IMR-90 (cell line): ENCODE data around the gene SCAMP4. TPM values are rescaled to one million over a fixed set of nuclear protein-coding genes. Genes with fewer than 3 reads are reported as not detected.

Experiments used
- ATAC-seq: fragments of 200-7000 bp; cut with Tn5 transposase; 2 replicates; pipeline ENCODE4 v1.9.1; 2020; ENCODE audit warnings: low read depth, mild to moderate bottlenecking, moderate library complexity
- BruUV-seq: library from RNA; stranded (reverse); fragments of 400-500 nt; replicated peaks from 2 replicates; lab custom pipeline; 2021; lab: Mats Ljungman, UMichigan
- CTCF ChIA-PET: fragments of 300-600 bp; formaldehyde crosslinking; extraction: SDS; loops from one replicate; lab custom pipeline; 2021; ENCODE audit warnings: antibody characterized with exemption; lab: Yijun Ruan, JAX
- POLR2A ChIA-PET: fragments of 300-600 bp; sonication (Branson Sonifier 250); formaldehyde crosslinking; loops from one replicate; lab custom pipeline; 2022; ENCODE audit warnings: antibody characterized with exemption; ENCODE audit not compliant: unreplicated experiment; lab: Charles Lee
- DNase-seq: peaks from one replicate; pipeline ENCODE4 v3.0.0; 2013
- H2AFZ ChIP-seq: replicated peaks from 2 replicates; pipeline ENCODE3; 2013; ENCODE audit warnings: low read length, mild to moderate bottlenecking; ENCODE audit not compliant: poor library complexity
- H2AK5ac ChIP-seq: 2 replicates; pipeline ENCODE4 v1.6.1; 2013; ENCODE audit warnings: low read depth, low read length, inconsistent platforms
- H2AK9ac ChIP-seq: replicated peaks from 2 replicates; pipeline ENCODE3; 2013; ENCODE audit warnings: mild to moderate bottlenecking, low read depth, low read length, moderate library complexity; ENCODE audit not compliant: poor library complexity
- H2BK120ac ChIP-seq: 2 replicates; pipeline ENCODE4 v1.6.1; 2013; ENCODE audit warnings: low read depth, low read length, inconsistent platforms
- H2BK15ac ChIP-seq: 3 replicates; pipeline ENCODE4 v1.6.1; 2013; ENCODE audit warnings: low read depth, low read length, inconsistent platforms
- H2BK20ac ChIP-seq: 2 replicates; pipeline ENCODE4 v1.6.1; 2013; ENCODE audit warnings: low read depth, mild to moderate bottlenecking, inconsistent platforms, low read length, moderate library complexity
- H2BK5ac ChIP-seq: 2 replicates; pipeline ENCODE4 v1.6.1; 2013; ENCODE audit warnings: mild to moderate bottlenecking, low read depth, low read length, inconsistent platforms; ENCODE audit not compliant: poor library complexity, severe bottlenecking
- H3K14ac ChIP-seq: replicated peaks from 2 replicates; pipeline ENCODE4 v1.6.1; 2013; ENCODE audit warnings: low read depth, low read length, inconsistent platforms
- H3K18ac ChIP-seq: 2 replicates; pipeline ENCODE4 v1.6.1; 2013; ENCODE audit warnings: low read depth, low read length, control low read depth
- H3K23ac ChIP-seq: 2 replicates; pipeline ENCODE4 v1.6.1; 2013; ENCODE audit warnings: low read depth, low read length, inconsistent platforms
- H3K27ac ChIP-seq: 2 replicates; pipeline ENCODE4 v1.5.1; 2013; ENCODE audit warnings: mild to moderate bottlenecking, control low read depth, low read length; ENCODE audit not compliant: insufficient read depth
- H3K27me3 ChIP-seq: 2 replicates; pipeline ENCODE4 v1.6.1; 2013; ENCODE audit warnings: low read length; ENCODE audit not compliant: control insufficient read depth, insufficient read depth
- H3K36me3 ChIP-seq: 2 replicates; pipeline ENCODE4 v1.6.1; 2013; ENCODE audit warnings: low read length, mixed read lengths; ENCODE audit not compliant: control insufficient read depth, insufficient read depth
- H3K4ac ChIP-seq: 2 replicates; pipeline ENCODE4 v1.6.1; 2013; ENCODE audit warnings: low read depth, low read length, inconsistent platforms
- H3K4me1 ChIP-seq: 2 replicates; pipeline ENCODE4 v1.6.1; 2013; ENCODE audit warnings: low read length, mixed read lengths; ENCODE audit not compliant: control insufficient read depth, insufficient read depth
- H3K4me2 ChIP-seq: 2 replicates; pipeline ENCODE4 v1.6.1; 2013; ENCODE audit warnings: low read depth, mild to moderate bottlenecking, control low read depth, low read length, moderate library complexity
- H3K4me3 ChIP-seq: 2 replicates; pipeline ENCODE4 v1.5.1; 2013; ENCODE audit warnings: low read depth, mild to moderate bottlenecking, control low read depth, low read length, moderate library complexity; ENCODE audit not compliant: insufficient read depth
- H3K56ac ChIP-seq: 2 replicates; pipeline ENCODE4 v1.6.1; 2013; ENCODE audit warnings: low read length, inconsistent platforms; ENCODE audit not compliant: insufficient read depth; ENCODE audit errors: extremely low read depth
- H3K79me1 ChIP-seq, 2 experiments: 2 replicates each; pipeline ENCODE4 v1.6.1; 2013; ENCODE audit warnings: low read length in 2 of 2, inconsistent platforms in 1 of 2, low read depth in 1 of 2
- H3K9ac ChIP-seq: 2 replicates; pipeline ENCODE4 v1.6.1; 2013; ENCODE audit warnings: low read depth, low read length, control low read depth
- H3K9me1 ChIP-seq: 2 replicates; pipeline ENCODE4 v1.6.1; 2013; ENCODE audit warnings: low read length, inconsistent platforms; ENCODE audit not compliant: insufficient read depth
- H3K9me3 ChIP-seq: 2 replicates; pipeline ENCODE4 v1.6.1; 2013; ENCODE audit warnings: low read length; ENCODE audit not compliant: control insufficient read depth, insufficient read depth
- H4K20me1 ChIP-seq: 2 replicates; pipeline ENCODE4 v1.6.1; 2013; ENCODE audit warnings: low read length, inconsistent platforms; ENCODE audit not compliant: insufficient read depth
- H4K5ac ChIP-seq: 2 replicates; pipeline ENCODE4 v1.6.1; 2013; ENCODE audit warnings: mild to moderate bottlenecking, low read depth, low read length, control low read depth
- H4K8ac ChIP-seq, 2 experiments: 2 replicates each; pipeline ENCODE4 v1.6.1; 2013; ENCODE audit warnings: low read depth in 2 of 2, low read length in 2 of 2, control low read depth in 1 of 2, inconsistent platforms in 1 of 2
- H4K91ac ChIP-seq: 2 replicates; pipeline ENCODE4 v1.6.1; 2013; ENCODE audit warnings: low read depth, low read length, inconsistent platforms; ENCODE audit not compliant: insufficient read depth
- BHLHE40 ChIP-seq: fragments of 150-350 bp; IDR thresholded peaks from 2 replicates; pipeline ENCODE4 v1.6.1; 2016; ENCODE audit warnings: mild to moderate bottlenecking, low read depth, low read length
- CEBPB ChIP-seq: IDR thresholded peaks from 2 replicates; pipeline ENCODE4 v1.6.1; 2012; ENCODE audit warnings: low read depth, low read length, improper control_type of control experiment
- CHD1 ChIP-seq: IDR thresholded peaks from 2 replicates; pipeline ENCODE4 v1.6.1; 2012; ENCODE audit warnings: low read depth, low read length, improper control_type of control experiment
- CTCF ChIP-seq: conservative IDR thresholded peaks from 2 replicates; pipeline ENCODE4 v1.5.1; 2012; ENCODE audit warnings: mild to moderate bottlenecking, low read depth, low read length, improper control_type of control experiment
- ELK1 ChIP-seq: fragments of 150-350 bp; IDR thresholded peaks from 2 replicates; pipeline ENCODE4 v1.6.1; 2016; ENCODE audit warnings: low read depth, mild to moderate bottlenecking, low read length, moderate library complexity, borderline replicate concordance
- FOS ChIP-seq: fragments of 150-350 bp; IDR thresholded peaks from 2 replicates; pipeline ENCODE4 v1.6.1; 2016; ENCODE audit warnings: low read depth, low read length
- MAFK ChIP-seq: IDR thresholded peaks from 2 replicates; pipeline ENCODE4 v1.6.1; 2012; ENCODE audit warnings: low read depth, low read length, improper control_type of control experiment
- MAZ ChIP-seq: IDR thresholded peaks from 2 replicates; pipeline ENCODE4 v1.6.1; 2012; ENCODE audit warnings: low read depth, mild to moderate bottlenecking, low read length, improper control_type of control experiment, moderate library complexity, borderline replicate concordance
- MXI1 ChIP-seq: IDR thresholded peaks from 2 replicates; pipeline ENCODE4 v1.6.1; 2012; ENCODE audit warnings: low read depth, mild to moderate bottlenecking, low read length, moderate library complexity, borderline replicate concordance
- NFE2L2 ChIP-seq: fragments of 150-350 bp; IDR thresholded peaks from 2 replicates; pipeline ENCODE4 v1.6.1; 2016; ENCODE audit warnings: low read depth, mild to moderate bottlenecking, low read length
- POLR2A ChIP-seq: IDR thresholded peaks from 2 replicates; pipeline ENCODE4 v1.6.1; 2012; ENCODE audit warnings: mild to moderate bottlenecking, low read depth, low read length
- RAD21 ChIP-seq: IDR thresholded peaks from 2 replicates; pipeline ENCODE4 v1.6.1; 2012; ENCODE audit warnings: low read length, improper control_type of control experiment
- RCOR1 ChIP-seq: IDR thresholded peaks from 2 replicates; pipeline ENCODE4 v1.6.1; 2012; ENCODE audit warnings: mild to moderate bottlenecking, low read length, improper control_type of control experiment; ENCODE audit not compliant: insufficient replicate concordance
- RFX5 ChIP-seq: IDR thresholded peaks from 2 replicates; pipeline ENCODE4 v1.8.0; 2012; ENCODE audit warnings: low read depth, mild to moderate bottlenecking, low read length, moderate library complexity
- SMC3 ChIP-seq: fragments of 150-350 bp; IDR thresholded peaks from 2 replicates; pipeline ENCODE4 v1.6.1; 2016; ENCODE audit warnings: low read depth, mild to moderate bottlenecking, antibody characterized with exemption, low read length, moderate library complexity
- USF2 ChIP-seq: fragments of 150-350 bp; IDR thresholded peaks from 2 replicates; pipeline ENCODE4 v1.6.1; 2017; ENCODE audit warnings: mild to moderate bottlenecking, antibody characterized with exemption, low read length, low read depth
- WGBS, 2 experiments: methylation state at CpG; one replicate each; pipeline versions ENCODE4 v1.1.5 to v1.1.7; 2013; ENCODE audit warnings: missing lambda C conversion rate in 2 of 2; ENCODE audit not compliant: insufficient read length in 1 of 2; ENCODE audit errors: extremely low coverage in 2 of 2; 5-methylcytosine and 5-hydroxymethylcytosine counted together
- dilution Hi-C: fragments of 300-500 bp; cut with HindIII; formaldehyde crosslinking; loops from one replicate; pipeline ENCODE4 v1.14.3; 2018; ENCODE audit warnings: low sequenced_read_pairs; ENCODE audit not compliant: unreplicated experiment
- in situ Hi-C: fragments of 300-500 bp; cut with MboI; formaldehyde crosslinking; loops from 3 replicates; pipeline ENCODE4 v1.14.3; 2019; ENCODE audit warnings: low sequenced_read_pairs, inconsistent platforms, mixed read lengths
- intact Hi-C: fragments of 100-400 bp; cut with micrococcal nuclease; formaldehyde crosslinking; loops from 2 replicates; pipeline ENCODE4 v1.10.0; 2022
- polyA plus RNA-seq, 3 experiments: library from polyadenylated mRNA; depleted of rRNA; stranded (reverse); fragments of >200 nt; gene quantifications; 2 replicates each; pipeline ENCODE4 v1.2.3, GENCODE V29; 2012; ENCODE audit warnings: low replicate concordance in 1 of 3
- total RNA-seq: library from RNA; depleted of rRNA; stranded (reverse); fragments of >200 nt; gene quantifications from 2 replicates; pipeline ENCODE4 v1.2.3, GENCODE V29; 2012

SCAMP4 gene
- total and polyA plus RNA-seq, 2 of the 4 experiments (the other 2 are of a cell fraction) = 16.1 to 28.1 TPM

- Histone ChIP-seq H2BK5ac (no peak overlapping the region), H2BK120ac (no peak overlapping the region), H2AFZ (no peak overlapping the region), H4K8ac (no peak overlapping the region), H3K56ac (no peak overlapping the region), H3K27ac (no peak overlapping the region), H3K9ac (no peak overlapping the region), H3K14ac (no peak overlapping the region), H3K4me2 (no peak overlapping the region), H3K4ac (no peak overlapping the region), H4K5ac (no peak overlapping the region), H3K4me1 (peaks cover 6% of the 10 kb centered on the region), H3K9me3 (no peaks in the 10 kb centered on the region), H3K27me3 (no peaks in the 10 kb centered on the region), H3K79me1 (no peaks in the 10 kb centered on the region), H4K91ac (no peak overlapping the region), H3K4me3 (no peak overlapping the region), H3K9me1 (no peaks in the 10 kb centered on the region), H2AK9ac (no peak overlapping the region), H2BK20ac (no peak overlapping the region), H2AK5ac (no peak overlapping the region), H2BK15ac (no peak overlapping the region), H3K18ac (no peak overlapping the region), H3K23ac (no peak overlapping the region), H3K36me3 (peaks cover 42% of the 10 kb centered on the region), H4K20me1 (0 out of 2 replicates have a peak, but pooled peaks cover 9% of the 10 kb centered on the region)
- BruUV-seq = no TSS peak
- no peak for TF ChIP-seq CTCF
- no peak for TF ChIP-seq RCOR1
- TF ChIP-seq CEBPB = no peak
- TF ChIP-seq ELK1 = no peak
- no peak for TF ChIP-seq RAD21
- no peak for TF ChIP-seq USF2
- no peak for TF ChIP-seq MAZ
- TF ChIP-seq POLR2A = no peak
- TF ChIP-seq RFX5 = no peak
- no peak for TF ChIP-seq NFE2L2
- TF ChIP-seq MAFK = no peak
- no peak for TF ChIP-seq FOS
- no peak for TF ChIP-seq BHLHE40
- TF ChIP-seq MXI1 = no peak
- TF ChIP-seq CHD1 = no peak
- TF ChIP-seq SMC3 = no peak
- 97% methylated on average over 10 of the region's 16 CpGs; no CpG with 5 or more reads in 1 of the 2 experiments for WGBS, 2 experiments
- in situ Hi-C loops (no loop called here), dilution Hi-C loops (no loop called here), intact Hi-C loops (no loop called here)
- DNase-seq (no peak), ATAC-seq (no peak)
- ChIA-PET CTCF (no interaction called here), POLR2A (no interaction called here)
These were observed 20.3 kb downstream of the SCAMP4 start for GRCh38 chr19:1925544-1925943.
